Hepatocyte (in vitro differentiated cells): Measurements from ENCODE around the gene FMN1.

Experiments
- CTCF ChIP-seq: fragments of 200-600 bp; sonication (generic); IDR thresholded peaks from 2 replicates; pipeline ENCODE4 v1.5.1; 2016; ENCODE audit warnings: antibody characterized with exemption, mild to moderate bottlenecking; ENCODE audit not compliant: poor library complexity
- EZH2phosphoT487 ChIP-seq: fragments of 200-600 bp; sonication (generic); IDR thresholded peaks from one replicate; pipeline ENCODE4 v1.6.1; 2018; ENCODE audit warnings: antibody characterized with exemption, mild to moderate bottlenecking, low read depth, moderate library complexity; ENCODE audit not compliant: unreplicated experiment, severe bottlenecking

GRCh38 chr15:33188159-33188558 lies 6.4 kb downstream of the FMN1 start:
- TF ChIP-seq CTCF (no peak), EZH2phosphoT487 (no peak)
